Cardiac fibroblast (primary cell): ENCODE results near the gene ATXN7.

Experiments used
- DNase-seq, 2 donors: peaks; one replicate each; pipeline versions ENCODE4 v3.0.0 to v3.0.0-alpha.2; 2010; ENCODE audit warnings: low read depth in 2 of 2
- H3K4me3 ChIP-seq, 2 donors: replicated peaks in 1 of 2; 1 replicate in 1 of 2; 2 replicates in 1 of 2; pipeline ENCODE4 v1.5.1; 2011; ENCODE audit warnings: low read depth in 2 of 2, low read length in 2 of 2, mild to moderate bottlenecking in 2 of 2, moderate library complexity in 1 of 2
- CTCF ChIP-seq: IDR thresholded peaks from one replicate; pipeline ENCODE4 v1.5.1; 2011; ENCODE audit warnings: low read depth, mild to moderate bottlenecking, low read length, inconsistent platforms

The ATXN7 gene

GRCh38 chr3:64046592-64046991 lies 182.9 kb downstream of the ATXN7 start:
- DNase-seq: no peak
- no peak for TF ChIP-seq CTCF
- no peak overlapping the region for H3K4me3 ChIP-seq

DNA sequence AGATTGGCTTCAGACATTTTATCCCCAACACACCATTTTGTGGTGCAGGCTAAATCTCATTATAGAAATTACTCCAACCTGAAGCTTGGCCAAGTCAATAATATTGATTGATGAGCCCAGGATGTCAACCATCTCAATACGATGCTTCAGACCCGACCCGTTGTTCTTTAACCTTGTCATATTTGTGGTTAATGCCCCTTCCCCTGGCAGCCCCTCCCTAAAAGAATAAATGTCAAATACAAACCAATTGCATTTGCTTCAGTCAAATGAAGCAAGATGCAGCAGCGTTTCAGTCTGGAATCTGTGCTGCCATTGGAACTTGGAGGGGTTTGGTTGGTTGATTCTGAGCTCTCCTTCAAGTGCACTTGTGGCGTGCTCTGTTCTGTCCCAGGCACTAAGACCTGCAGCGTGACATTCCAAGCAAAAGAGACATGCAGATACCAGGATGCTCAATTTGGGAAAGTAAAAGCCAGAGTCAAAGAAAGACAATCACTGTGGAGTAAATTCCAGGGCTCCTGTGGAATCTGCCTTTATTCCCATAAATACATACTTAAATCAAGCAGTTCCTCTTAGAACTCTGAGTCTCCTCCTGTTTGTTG lies 183.4 kb downstream of the ATXN7 start:
- DNase-seq: no peak
- H3K4me3 ChIP-seq: no peak overlapping the region
- TF ChIP-seq CTCF: no peak

DNA sequence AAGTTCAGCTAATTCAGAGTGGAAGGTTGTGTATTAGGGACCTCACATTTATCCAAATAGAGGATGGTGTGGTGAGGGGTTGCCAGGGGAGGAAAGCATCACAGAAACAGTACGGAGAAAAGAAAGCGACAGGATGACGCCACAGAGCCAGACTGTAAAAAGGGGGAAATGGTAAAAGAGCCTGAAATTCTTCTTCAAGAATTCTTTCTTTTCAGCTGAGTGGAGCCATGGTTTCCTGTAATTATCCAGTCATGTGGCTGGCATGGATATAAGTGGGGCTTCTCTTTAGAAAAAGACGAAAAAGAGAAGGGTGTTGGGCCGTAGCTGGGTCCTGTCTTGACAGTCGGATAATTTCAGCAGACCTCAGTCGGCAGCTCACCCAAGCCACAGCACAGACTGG lies 184.1 kb downstream of the ATXN7 start:
- TF ChIP-seq CTCF: no peak
- no peak for DNase-seq
- H3K4me3 ChIP-seq: no peak overlapping the region

GRCh38 chr3:64048631-64049061 lies 185.0 kb downstream of the ATXN7 start:
- TF ChIP-seq CTCF: no peak

DNA sequence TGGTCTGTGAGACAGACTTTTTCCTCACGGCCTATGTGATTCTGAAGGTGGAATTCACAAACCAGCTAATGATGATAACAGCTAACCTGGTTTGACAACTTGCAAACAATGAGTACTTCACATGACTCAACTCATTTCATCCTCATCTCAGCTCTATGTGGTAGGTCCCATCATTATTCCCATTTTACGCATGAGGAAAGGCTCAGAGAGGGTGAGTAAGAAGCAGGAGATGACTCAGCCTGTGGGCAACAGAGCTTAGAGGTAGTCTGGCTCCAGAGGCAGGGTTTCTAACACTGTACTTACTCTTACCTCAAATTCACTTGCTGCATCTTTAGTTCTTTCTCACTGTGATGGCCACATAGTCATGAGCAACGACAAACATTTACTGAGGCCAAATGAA lies 185.5 kb downstream of the ATXN7 start:
- TF ChIP-seq CTCF: no peak
- DNase-seq: peak in 1 of 2 donors; percentile 86
- no peak overlapping the region for H3K4me3 ChIP-seq

More at GRCh38 chr3:64048631-64049061, 185.0 kb downstream of the ATXN7 start:
- DNase-seq: peak; percentile 43 to 69
- H3K4me3 ChIP-seq: no peak overlapping the region

DNA sequence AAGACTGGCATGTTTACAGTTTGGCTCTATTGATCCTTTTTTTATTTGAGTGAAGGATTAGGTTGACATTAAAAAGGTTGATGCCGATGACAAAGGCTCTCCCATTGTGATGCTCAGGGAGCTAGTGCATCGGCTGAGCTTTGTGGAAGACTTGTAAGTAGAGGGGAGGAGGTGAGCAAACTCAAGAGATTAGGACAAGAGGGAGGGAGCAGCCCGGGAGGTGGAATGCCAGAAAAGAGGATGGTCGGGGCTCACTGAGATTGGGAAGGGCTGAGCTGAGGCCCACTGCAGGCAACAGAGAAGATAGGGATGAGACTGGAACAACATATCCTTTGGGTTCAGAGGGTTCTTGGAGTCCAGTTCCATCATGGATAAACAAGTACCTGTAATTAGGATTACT lies 186.2 kb downstream of the ATXN7 start:
- no peak overlapping the region for H3K4me3 ChIP-seq
- no peak for DNase-seq
- TF ChIP-seq CTCF: no peak
